ENCODE data around the gene HUS1.
"Not testable (repeated sequence)": the region's sequence is repeated elsewhere in the genome, so short reads cannot be mapped to it uniquely, and the experiment has no call there.

Gene HUS1

DNA sequence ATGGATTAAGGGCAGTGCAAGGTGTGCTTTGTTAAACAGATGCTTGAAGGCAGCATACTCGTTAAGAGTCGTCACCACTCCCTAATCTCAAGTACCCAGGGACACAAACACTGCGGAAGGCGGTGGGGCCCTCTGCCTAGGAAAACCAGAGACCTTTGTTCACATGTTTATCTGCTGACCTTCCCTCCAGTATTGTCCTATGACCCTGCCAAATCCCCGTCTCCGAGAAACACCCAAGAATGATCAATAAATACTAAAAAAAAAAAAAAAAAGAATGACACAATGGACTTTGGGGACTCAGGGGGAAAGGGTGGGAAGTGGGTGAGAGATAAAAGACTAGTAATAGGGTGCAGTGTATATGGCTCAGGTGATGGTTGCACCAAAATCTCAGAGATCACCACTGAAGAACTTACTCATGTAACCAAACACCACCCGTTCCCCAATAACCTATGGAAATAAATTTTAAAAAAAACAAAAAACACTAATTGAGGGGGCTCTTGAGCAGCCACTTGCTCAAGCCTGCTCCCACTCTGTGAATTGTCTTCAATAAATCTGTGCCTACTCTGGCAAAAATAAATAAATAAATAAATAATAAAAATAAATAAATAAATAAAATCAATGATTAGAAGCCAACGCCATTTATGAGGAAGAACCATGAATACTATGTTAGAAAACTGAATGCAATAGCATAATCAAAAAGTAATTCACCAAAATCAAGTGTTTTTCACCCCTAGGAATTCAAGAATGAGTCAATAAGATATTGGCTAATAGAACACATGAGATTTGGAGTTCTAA, 56.1 kb downstream of the HUS1 start:
- not testable (repeated sequence) for DNase-seq (ENCODE audit: low read depth)

GRCh38 chr7:47916514-47916913, 62.9 kb downstream of the HUS1 start:
- not testable (repeated sequence) for DNase-seq (ENCODE audit: low read depth)

GRCh38 chr7:47915616-47915976, 63.8 kb downstream of the HUS1 start:
- no peak for DNase-seq (ENCODE audit: low read depth)

DNA sequence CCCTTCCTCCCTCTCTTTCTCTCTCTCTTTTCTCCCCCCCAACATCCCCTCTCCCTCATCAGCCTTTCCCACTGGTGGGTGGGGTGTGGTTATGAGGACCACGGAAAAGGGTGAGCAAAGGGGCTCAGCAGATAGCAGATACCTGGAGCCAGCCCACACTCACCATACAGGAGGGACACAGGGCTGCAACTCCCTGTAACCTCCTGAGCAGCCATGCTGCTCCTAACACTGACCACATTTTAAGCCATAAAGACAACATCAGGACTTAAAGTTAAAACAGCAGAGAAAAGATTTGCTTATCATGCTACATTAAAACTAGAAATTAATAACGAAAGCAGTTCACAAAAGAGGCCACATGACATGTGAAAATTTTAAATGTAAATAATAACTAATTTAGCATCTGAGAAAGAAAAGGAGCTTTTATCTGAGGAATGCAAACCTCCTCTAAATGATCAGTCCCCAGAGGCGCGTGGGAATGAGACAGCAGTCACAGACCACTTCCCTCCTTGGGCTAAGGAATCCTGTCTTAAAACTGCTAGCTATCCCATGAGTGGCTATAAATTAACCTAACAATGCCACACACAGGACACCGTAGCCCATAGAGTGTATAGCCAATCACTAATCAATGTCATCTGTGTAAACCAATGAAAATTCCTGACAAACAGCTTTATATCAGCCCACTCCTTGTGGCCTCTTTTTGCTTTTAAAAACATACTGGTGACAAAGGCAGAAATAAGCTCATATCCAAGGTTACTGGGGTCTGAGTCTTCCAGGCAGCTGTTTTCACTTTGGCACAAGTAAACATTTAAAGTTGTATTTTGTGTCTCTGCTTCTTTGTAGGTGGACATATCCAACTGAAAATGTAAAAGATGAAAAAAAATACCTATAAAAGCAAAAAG, 64.4 kb downstream of the HUS1 start:
- DNase-seq (ENCODE audit: low read depth), result no peak
